Kidney tubule cell (primary cell): ENCODE results near the gene BCKDHB.

ENCODE experiments used
- DNase-seq: peaks from one replicate; pipeline ENCODE4 v3.0.0-alpha.2; 2018; ENCODE audit warnings: low spot score

Gene BCKDHB

DNA sequence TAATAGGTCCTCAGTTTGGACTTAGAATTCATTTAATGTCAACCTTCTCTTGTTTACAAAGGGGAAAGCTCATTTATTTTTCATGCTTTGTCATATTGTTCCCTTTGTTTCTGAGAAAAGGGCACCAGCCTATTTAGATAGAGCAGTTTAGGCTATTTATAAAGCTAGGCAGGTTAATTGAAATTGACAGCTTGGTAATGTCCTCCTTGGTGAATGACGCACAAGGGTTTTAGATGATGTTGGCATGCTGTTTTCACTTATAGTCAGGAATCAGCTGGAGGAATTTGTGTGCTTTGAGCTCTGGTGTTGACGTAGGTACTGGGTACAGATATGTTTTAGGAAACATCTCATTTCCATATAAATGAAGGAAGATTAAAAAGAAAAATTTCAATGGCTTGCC, 45.2 kb downstream of the BCKDHB start:
- no peak for DNase-seq

DNA sequence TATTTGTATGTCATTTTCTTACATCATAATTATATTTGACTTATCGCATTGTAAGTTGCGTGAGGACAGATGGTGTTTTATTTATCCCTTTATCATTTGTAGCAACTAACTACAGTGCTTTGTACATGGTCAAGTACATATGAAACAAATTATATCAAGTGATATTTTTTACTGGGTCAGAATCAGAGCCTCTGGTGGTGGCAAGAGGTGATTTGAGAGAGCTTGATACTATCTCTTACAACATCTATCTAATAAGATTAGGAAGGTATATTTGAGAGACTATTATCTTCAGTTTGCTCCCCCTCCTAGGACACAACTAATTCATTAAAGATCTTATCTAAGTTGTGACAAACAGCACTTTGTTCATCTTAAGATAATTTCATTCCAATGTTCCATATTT, 47.7 kb downstream of the BCKDHB start:
- DNase-seq, result no peak

DNA sequence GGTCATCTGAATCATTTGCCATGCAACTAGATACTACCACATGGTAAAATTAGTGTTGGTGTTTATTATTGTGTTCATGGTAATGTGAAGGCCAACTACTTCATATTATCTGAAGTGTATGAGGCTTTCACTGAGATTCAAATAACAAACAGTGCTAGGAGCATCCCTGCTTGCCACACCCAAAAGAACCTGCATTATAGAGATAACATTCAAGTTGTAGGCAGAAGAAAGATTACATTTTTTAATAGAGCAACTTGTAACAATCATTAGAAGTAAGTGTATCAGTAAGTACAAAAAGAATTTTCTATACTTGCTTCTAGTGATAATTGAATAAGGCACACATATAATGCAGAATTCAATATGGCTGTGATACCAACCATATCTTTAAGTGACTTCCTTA, 49.8 kb downstream of the BCKDHB start:
- DNase-seq, result no peak

DNA sequence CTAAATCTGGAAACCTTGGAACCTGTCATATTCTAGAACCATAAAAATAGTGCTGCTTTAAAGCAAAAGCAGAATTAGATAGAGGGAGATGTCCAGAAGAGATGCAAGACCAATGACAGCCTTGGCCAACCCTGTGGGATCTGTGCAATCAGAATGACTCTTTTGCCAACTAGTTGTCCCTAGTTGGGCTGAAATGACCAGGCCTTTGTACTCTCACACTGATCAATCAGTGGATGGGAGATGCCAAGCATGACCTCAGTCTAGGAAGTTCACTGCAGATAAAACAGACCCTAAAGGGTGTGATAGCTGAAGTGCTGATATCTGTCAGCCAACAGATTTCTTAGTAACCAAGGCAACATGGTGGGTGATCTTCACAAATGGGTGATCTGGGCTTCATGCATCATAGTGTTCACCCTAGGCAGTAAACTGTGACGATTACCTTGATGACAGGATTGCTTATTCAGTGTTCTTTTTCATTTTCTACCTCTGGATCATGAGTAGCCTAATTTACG, 52.1 kb downstream of the BCKDHB start:
- peak; percentile 55 for DNase-seq

DNA sequence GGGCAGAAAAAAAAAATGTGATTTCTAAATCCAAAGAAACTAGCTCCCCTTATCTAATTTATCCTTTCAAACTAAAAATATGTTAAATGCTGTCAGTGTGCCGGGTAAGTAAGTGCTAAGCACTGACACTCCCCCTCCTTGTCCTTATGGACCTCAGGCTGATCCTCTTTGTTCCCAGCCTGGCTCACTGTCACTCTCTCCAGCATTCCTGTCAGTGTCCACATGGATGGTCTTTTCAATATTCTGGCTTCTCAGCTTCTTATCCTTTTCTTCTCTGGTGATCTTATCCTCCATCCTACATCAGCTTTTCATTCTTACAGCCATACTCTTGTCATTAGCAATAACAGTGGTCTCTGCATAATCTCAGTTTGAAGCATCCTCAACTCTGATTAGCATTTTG, 55.0 kb downstream of the BCKDHB start:
- DNase-seq, result no peak

DNA sequence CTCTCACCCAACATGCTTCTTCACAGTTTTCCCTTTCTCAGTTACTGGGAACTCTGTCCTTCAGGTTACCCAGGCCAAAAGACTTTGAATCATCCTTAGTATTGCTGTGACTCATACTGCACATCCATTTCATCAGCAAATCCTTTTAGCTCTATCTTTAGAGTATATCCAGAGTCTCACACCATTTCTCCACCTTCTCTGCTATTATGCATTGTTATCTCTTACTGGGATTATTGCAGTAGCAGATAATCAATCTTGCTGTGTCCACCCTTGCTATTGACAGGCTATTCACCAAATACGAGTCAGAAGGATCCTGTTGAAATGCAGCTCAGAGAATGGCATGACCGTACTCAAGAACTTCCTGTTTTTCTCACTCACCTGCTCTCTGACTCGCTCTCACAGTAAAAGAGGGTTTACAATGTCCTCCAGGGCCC, 57.3 kb downstream of the BCKDHB start:
- DNase-seq, result peak; percentile 88

DNA sequence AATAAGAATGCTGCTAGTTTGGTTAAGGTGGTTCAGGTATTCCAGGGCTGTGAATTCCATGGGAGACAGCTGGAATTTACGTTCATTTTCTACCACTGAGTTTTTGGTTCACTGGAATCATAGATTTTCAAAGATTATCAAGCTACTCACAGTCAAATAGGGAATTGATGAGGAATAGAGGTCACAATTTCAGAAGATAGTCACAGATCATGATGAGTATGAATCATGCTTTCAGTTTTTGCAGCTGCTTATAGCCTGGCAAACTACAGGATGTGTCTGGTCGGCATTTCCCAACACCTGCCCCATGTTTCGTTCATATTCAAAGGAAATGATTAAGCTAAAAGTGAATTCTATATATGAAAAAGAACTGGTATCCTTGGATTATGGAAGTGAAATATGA, 58.7 kb downstream of the BCKDHB start:
- DNase-seq, result peak; percentile 49

DNA sequence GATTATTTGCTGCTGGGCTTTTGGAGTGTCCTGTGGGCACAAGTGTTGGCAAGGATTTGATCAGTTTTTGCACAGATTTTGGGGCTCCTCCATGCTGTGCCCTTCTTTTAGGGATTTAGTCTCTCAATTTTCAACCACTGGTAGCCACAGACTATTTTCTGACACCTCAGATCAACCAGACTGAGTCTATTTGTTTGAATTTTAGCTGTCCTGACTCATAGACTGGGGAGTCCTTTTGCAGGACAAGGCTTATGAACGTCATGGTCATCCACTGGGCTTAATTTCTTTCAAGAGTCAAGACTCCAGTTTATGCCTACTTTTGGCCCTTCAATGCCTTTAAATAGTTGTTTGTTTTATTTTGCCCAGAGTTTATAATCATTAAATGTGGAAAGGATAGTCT, 59.3 kb downstream of the BCKDHB start:
- DNase-seq, result no peak

DNA sequence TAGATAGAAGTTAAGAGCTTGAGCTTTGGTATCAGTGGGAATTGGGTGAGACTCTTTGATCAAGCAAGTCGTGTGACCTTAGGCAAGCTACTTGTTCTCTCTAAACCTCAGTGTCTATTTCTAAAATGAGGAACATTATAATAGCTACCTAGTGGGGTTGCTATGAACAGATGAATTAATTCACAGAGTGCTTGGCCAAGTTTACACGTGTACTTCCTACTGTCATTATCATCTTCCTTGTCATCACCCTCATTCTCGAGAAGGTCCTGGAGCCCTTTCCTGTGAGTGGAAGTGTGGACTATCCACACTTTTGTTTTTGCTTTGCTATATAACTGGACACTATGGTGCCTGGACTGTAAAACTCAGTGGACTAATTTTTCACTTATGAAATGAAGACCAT, 64.0 kb downstream of the BCKDHB start:
- DNase-seq, result no peak

DNA sequence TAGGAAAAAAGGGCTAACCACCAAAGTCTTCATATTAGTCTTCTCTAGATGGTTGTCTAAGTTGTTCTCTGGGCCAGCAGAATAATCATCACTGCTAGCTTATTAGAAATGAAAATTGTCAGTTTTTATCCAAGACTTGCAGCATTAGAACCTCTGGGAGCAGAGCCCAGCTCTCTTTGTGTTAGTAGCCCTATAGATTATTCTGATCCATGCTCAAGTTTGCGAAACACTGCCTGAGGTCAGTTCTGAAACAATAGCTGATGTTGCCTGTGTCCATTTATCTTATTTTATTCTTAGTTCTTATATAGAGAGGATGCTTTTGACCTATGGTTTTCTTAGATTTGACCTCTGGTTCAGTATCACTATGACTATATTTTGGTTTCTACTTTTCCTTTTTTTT, 66.9 kb downstream of the BCKDHB start:
- no peak for DNase-seq

DNA sequence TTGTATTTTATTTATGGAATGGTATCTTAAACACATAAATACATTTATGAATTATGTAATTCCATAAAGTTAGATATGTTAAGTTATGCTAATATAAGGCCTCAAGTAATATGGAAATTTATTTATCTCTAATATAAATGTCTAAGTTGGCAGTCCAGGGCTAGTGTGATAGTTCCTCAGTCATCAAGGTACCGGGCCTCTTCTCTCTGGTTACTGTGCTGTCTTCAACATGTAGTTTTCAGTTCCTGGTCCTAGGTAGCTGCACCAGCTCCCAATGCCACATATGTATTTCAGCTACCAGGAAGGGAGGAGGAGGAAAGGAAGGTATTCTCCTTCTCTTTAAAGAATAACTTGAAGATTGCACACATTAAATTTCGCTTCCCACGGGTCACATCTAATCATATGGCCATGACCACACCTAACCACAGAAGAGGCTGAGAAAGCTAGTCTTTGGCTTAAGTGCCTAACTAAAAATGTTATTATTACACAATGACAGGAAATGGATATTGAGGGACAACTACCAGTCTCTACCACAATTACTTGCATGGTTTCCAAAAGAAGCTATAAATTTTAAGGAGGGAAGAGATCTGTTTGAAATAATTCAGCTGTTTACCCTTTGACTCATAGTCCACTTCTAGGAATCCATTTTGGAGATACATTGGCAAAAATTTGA, 68.6 kb downstream of the BCKDHB start:
- DNase-seq, result no peak

DNA sequence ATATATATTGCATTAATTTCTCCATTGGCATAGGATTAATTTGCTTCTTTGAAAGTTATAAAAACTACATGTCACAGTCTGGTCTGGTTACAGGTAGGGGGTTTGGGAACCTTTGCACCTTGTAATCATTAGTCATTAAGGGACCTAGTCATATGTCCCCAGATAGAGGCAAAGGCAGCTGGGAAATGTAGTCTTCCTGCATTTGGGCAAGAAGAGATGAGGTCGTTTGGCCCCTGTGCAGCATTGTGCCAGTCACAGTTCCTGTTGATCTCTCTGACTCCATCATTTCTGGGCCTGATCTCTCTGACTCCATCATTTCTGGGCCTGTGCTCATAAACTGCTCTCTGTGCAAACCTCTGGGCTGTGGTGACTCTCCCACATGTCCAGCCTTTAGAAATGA, 73.2 kb downstream of the BCKDHB start:
- DNase-seq, result peak; percentile 56

DNA sequence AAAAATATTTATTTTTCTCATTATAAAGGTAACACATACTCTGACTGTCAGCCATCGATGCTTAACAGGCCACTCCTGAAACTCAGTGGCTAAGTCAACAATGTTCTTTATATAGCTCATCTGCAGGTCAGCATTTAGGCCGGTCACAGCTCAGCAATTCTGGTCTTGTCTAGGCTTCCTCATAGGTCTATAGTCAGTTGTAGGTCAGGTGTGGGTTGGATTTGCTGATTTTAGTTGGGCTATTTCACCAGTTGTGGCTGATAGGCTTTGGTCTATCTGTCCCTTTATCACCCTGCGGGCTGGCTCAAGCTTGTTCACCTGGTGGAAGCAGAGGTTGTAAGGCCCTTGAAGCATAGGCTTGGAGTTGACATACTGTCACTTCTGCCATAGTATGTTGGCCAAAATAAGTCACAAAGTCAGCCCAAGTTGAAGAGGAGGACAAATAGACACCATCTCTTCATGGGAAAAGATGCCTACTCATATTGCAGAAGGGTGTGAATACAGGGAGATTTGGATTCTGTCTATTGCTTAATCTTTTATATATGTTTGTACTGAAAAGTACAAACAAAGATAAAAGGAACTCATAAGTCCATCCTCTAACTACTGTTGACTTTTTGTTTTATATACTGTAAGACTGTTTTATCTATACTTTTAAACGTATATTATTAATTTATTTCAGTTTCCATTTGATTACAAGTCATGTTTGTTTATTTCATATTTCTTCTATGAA, 75.0 kb downstream of the BCKDHB start:
- DNase-seq, result peak; percentile 71

DNA sequence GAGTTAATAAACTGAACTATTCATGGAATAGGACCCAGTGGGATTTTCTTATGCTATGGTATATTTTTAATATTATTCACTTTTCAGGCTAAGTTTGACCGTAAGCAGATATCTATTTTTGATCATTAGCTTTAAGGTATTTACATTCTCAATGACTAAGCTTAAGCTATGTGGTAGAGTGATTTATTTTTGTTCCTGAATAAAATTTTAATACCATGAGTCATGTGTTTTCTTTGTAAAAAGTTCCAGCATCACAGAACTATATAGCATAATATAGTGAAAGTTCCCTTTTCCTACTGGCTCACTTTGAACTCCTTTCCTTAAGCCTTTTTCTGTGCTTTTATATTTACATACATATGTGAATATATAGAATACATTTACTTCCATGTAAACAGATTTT, 75.8 kb downstream of the BCKDHB start:
- DNase-seq, result peak; percentile 48

DNA sequence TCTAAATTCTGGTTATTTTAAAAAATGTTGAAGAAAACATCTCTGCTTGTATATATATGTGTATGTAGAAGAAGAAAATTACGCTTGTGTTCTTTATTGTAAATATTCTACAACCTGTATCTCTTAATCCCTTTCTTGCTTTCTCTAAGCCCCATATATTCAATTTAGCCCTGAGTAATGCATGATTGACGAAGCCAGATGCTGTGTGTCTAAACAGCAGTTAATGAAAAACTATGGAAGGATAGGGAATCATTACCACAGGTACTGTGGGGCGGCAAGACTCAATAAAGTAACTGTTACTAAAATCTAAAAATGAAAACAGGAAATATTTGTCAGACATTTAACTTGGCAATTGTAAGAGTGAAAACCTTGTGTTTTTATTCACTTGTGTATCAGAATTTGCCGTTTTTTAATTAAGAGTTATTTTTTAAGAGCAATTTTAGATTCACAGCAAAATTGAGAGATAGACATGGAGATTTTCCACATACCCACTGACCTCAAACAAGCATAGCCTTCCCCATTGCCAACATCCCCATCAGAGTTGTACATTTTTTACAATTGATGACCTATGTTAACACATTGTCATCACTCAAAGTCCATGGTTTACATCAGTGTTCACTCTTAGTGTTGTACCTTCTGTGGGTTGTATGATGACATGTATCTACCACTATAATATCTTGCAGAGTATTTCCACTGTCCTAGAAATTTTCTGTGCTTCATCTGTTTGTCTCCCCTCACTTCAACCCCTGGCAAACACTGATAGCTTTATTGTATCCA, 76.7 kb downstream of the BCKDHB start:
- DNase-seq, result peak; percentile 51

DNA sequence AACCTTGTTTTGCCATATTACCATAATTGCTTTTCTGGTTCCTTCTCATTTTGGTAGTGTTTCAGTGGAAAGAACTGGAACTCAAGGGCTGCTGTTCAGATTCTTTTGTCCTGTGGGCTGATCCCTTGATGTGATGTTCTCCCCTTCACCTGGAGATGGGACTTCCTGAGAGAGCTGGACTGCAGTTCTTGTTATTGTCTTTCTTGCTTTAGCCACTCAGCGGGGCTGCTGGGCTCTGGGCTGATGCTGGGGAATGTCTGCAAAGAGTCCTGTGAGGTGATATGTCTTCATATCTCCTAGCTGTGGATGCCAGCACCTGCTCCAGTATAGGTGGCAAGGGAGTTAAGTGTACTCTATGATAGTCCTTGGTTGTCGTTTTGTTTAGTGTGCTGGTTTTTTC, 79.0 kb downstream of the BCKDHB start:
- DNase-seq, result no peak

DNA sequence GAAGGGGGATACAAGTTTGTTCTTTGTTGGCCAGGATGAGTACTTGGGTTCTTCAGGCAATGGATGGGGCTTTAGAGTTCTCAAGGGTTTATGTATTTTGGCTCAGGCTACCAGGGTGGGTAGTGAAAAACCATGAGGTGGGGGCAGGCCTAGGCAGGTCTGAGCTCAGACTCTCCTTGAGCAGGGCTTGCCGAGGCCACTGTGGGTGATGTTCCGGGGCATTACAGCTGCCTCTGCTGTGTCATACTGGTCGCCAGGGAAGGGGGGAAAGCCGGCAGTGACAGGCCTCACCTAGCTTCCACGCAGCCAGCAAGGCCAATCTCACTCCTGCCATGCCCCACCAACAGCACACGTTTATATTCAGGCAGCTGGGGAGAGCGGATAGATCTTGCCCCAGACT, 79.6 kb downstream of the BCKDHB start:
- no peak for DNase-seq

DNA sequence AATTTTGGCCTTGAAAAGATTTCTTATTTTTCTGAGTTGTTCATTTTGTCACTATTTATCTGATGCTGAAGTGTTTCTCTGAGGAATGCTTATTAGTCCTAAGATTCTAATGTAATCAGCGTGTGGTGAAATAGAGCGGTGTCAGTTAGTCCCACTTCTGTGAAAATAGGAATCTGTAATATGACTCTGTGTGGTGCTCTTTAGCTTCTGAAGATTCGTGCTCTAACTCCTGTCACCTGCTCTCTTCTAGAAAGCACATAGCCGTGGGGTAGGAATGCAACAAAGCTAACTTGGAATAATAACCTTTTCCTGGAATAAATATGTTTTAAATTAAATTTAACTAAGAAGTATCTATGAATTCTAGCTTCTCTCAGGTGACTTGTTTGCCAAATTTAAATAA, 90.4 kb downstream of the BCKDHB start:
- DNase-seq, result no peak

DNA sequence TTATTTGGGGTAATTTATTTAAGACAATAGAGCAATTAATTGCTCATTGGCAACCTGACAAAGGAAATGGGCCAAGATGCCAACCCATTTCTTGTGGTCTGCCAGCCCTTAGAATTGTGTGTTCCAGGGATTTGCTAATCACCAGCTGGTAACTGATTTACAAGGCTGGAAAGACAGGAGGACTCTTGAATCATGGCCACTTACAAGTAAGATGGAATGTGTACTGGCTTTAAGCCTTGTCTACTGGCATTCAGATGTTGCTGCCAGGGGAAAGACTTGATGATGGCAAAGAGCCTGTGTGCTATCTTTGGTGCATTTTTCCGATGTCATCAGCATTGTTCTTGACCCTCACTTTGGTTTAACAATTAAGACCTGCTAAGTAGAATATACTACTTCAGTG, 91.0 kb downstream of the BCKDHB start:
- peak; percentile 90 for DNase-seq

DNA sequence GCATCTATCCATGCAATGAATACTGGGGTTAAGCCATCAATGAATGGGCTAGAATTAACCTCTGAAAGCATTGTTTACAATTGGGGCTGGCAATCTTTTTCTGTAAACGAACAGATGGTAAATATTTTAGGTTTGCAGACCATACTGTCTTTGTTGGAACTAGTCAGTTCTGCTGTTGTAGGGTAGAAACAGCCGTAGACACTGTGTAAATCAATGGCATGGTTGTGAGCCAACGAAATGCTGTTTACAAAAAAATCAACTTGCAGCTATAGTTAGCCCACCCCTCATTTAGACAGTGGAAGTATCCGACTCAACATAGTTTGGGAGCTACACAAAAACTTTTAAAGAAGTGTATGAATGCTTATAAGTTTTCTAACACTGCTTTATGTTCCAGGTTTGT, 91.5 kb downstream of the BCKDHB start:
- DNase-seq, result no peak

DNA sequence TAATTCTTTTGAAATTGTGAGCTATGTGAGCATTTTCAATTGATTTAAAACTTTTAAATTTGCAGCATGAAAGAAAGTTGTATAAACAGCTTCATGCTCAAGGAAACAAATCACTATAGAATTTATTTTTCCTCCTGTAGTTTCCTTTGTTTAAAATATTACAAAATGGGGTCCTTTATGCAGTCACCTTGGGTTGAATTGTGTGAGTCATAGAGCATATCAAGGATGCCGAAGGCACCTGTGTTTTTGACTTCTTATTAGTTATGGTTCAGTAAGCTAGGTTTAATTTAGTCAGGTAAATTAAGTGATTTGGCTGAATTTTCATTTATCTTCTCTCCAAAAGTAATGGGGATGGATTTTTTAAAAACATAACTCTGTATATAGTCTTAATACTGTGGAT, 96.8 kb downstream of the BCKDHB start:
- DNase-seq, result no peak

DNA sequence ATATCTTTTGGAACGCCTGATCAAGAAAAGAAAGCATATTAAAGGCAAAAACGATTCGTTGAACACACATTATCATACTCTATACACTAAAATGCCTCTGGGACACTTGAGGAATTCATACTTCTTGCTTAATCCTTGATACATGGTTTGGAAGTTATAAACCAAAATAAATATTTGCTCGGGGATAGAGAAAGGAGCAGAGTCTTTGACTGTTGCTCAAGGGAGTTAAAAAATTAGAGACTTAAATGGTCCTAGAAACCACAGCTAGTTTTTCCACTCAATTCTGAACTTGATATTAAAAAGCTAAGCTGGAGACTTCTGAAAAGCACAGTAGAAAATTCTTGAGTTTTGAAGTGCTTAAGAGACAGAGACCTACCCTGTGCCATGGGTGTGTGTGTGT, 98.9 kb downstream of the BCKDHB start:
- DNase-seq, result no peak

DNA sequence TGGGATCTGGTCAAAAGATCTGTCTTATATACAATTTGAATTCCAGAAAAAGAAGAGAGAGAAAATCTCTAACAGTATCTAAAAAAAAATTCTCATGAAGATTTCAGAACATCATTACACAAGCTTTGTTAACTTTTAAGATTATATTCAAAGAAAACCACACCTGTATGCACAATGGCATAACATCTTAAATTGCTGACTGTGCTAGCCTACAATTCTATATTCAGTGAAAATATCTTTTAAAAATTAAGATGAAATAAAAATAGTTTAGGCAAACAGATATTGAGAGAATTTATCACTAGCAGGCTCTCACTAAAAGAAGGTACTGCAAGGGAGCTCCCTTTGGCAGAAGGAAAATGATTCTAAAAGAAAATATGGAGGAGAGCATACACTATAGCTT, 100.3 kb downstream of the BCKDHB start:
- DNase-seq, result no peak
